K562 (cell line): ENCODE measurements around the gene ZNHIT6. TPM values are rescaled to one million over a fixed set of nuclear protein-coding genes. Genes with fewer than 3 reads are reported as not detected.

Experiments
- ATAC-seq: fragments of 200-7000 bp; cut with Tn5 transposase; 3 replicates; pipeline ENCODE4 v1.9.1; 2020; ENCODE audit warnings: moderate library complexity
- BruUV-seq: library from RNA; stranded (reverse); fragments of 400-500 nt; replicated peaks from 2 replicates; lab custom pipeline; 2021; lab: Mats Ljungman, UMichigan
- CTCF ChIA-PET: fragments of 300-600 bp; formaldehyde crosslinking; extraction: SDS; loops from one replicate; lab custom pipeline; 2021; ENCODE audit warnings: low intra/inter-chr PET ratio; lab: Yijun Ruan, JAX
- POLR2A ChIA-PET: fragments of 300-600, 350-650 bp; sonication (Branson Sonifier 250); formaldehyde crosslinking; extraction: SDS; loops from one replicate; lab custom pipeline; 2021; ENCODE audit warnings: antibody characterized with exemption, inconsistent platforms; lab: Yijun Ruan, JAX
- DNase-seq, 4 experiments: peaks; one replicate each; pipeline versions ENCODE4 v3.0.0 to v3.0.0-alpha.2; 2011 to 2018; ENCODE audit warnings: low spot score in 3 of 4, mixed read lengths in 3 of 4; ENCODE audit errors: extremely low read depth in 1 of 4
- FAIRE-seq: peaks from 2 replicates; lab custom pipeline; 2011; peaks lifted over from hg19 to GRCh38; lab: Jason Lieb, UNC
- H2AFZ ChIP-seq: 2 replicates; pipeline ENCODE4 v1.6.0; 2011; ENCODE audit warnings: low read depth, low read length, control low read depth, inconsistent platforms
- H3K27ac ChIP-seq: fragments of 200-600 bp; 3 replicates; pipeline ENCODE4 v1.8.0; 2011; ENCODE audit warnings: low read depth, mild to moderate bottlenecking, control low read depth, inconsistent platforms, low read length, moderate library complexity, mixed read lengths; ENCODE audit errors: extremely low read depth
- H3K27me3 ChIP-seq, 2 experiments: fragments of 300-600 bp in 1 of 2; 2 replicates in 1 of 2; 3 replicates in 1 of 2; pipeline versions ENCODE4 v1.6.0 to v1.8.0; 2011; ENCODE audit warnings: inconsistent platforms in 2 of 2, low read length in 2 of 2, mild to moderate bottlenecking in 1 of 2, mixed read lengths in 1 of 2, moderate library complexity in 1 of 2; ENCODE audit not compliant: control insufficient read depth in 2 of 2, insufficient read depth in 2 of 2
- H3K36me3 ChIP-seq: fragments of 300-600 bp; 3 replicates; pipeline ENCODE4 v1.8.0; 2011; ENCODE audit warnings: mild to moderate bottlenecking, low read length, inconsistent platforms; ENCODE audit not compliant: control insufficient read depth, insufficient read depth
- H3K4me1 ChIP-seq, 2 experiments: fragments of 200-600 bp in 1 of 2; replicated peaks in 1 of 2; 2 replicates in 1 of 2; 3 replicates in 1 of 2; pipeline versions ENCODE4 v1.5.1 to v1.8.0; 2011; ENCODE audit warnings: inconsistent platforms in 2 of 2, low read length in 2 of 2, mild to moderate bottlenecking in 1 of 2, mixed read lengths in 1 of 2, moderate library complexity in 1 of 2; ENCODE audit not compliant: control insufficient read depth in 2 of 2, insufficient read depth in 2 of 2
- H3K4me2 ChIP-seq: 2 replicates; pipeline ENCODE4 v1.6.1; 2011; ENCODE audit warnings: low read length, control low read depth, inconsistent platforms, mixed read lengths; ENCODE audit not compliant: insufficient read depth
- H3K4me3 ChIP-seq: fragments of 200-600 bp; sonication (generic), shearing (Covaris generic); 2 replicates; pipeline ENCODE4 v1.5.1; 2016; ENCODE audit warnings: control low read depth, inconsistent platforms
- H3K79me2 ChIP-seq: fragments of 200-600 bp; 3 replicates; pipeline ENCODE4 v1.8.0; 2011; ENCODE audit warnings: low read length, inconsistent platforms; ENCODE audit not compliant: control insufficient read depth, insufficient read depth
- H3K9ac ChIP-seq, 2 experiments: 2 replicates each; pipeline versions ENCODE4 v1.6.0 to v1.6.1; 2011; ENCODE audit warnings: low read depth in 2 of 2, low read length in 2 of 2, control low read depth in 1 of 2, inconsistent platforms in 1 of 2, mild to moderate bottlenecking in 1 of 2, mixed read lengths in 1 of 2; ENCODE audit not compliant: insufficient read depth in 1 of 2
- H3K9me1 ChIP-seq: one replicate; pipeline ENCODE4 v1.6.0; 2011; ENCODE audit warnings: inconsistent platforms, mild to moderate bottlenecking, low read length, moderate library complexity; ENCODE audit not compliant: control insufficient read depth, insufficient read depth
- H3K9me3 ChIP-seq: replicated peaks from 2 replicates; pipeline ENCODE4 v1.5.1; 2011; ENCODE audit warnings: low read depth, low read length, inconsistent platforms; ENCODE audit not compliant: control insufficient read depth, insufficient read depth
- H4K20me1 ChIP-seq: replicated peaks from 2 replicates; pipeline ENCODE4 v1.6.1; 2011; ENCODE audit warnings: low read length, inconsistent platforms, mixed read lengths; ENCODE audit not compliant: control insufficient read depth, insufficient read depth
- BCLAF1 ChIP-seq, 2 experiments: fragments of 450-650 bp in 1 of 2; IDR thresholded peaks; 2 replicates each; pipeline ENCODE4 v1.6.1; 2011 to 2017; ENCODE audit warnings: low read depth in 2 of 2, antibody characterized with exemption in 1 of 2, borderline replicate concordance in 1 of 2, low read length in 1 of 2, mild to moderate bottlenecking in 1 of 2, mixed read lengths in 1 of 2; ENCODE audit not compliant: control insufficient read depth in 1 of 2
- GABPA ChIP-seq: fragments of 200-800 bp; sonication (Bioruptor generic); conservative IDR thresholded peaks from 2 replicates; pipeline ENCODE4 v1.6.1; 2016; ENCODE audit warnings: low read depth, missing genetic modification characterization, missing compliant biosample characterization
- SRSF1 ChIP-seq: fragments of 200-400 bp; formaldehyde crosslinking; IDR thresholded peaks from 2 replicates; pipeline ENCODE4 v1.6.1; 2017; ENCODE audit warnings: mild to moderate bottlenecking, low read depth, low read length, moderate library complexity
- ZFPM2 ChIP-seq: fragments of 250-450 bp; sonication (Bioruptor Pico); IDR thresholded peaks from 2 replicates; pipeline ENCODE4 v1.5.1; 2022; ENCODE audit warnings: mild to moderate bottlenecking
- WGBS: fragments of 100-300 bp; shearing (Covaris generic); methylation state at CpG from one replicate; pipeline ENCODE4 v1.1.6; 2016; ENCODE audit warnings: low coverage, mixed read lengths; ENCODE audit not compliant: insufficient coverage; ENCODE audit errors: missing lambda C conversion rate; 5-methylcytosine and 5-hydroxymethylcytosine counted together
- in situ Hi-C: fragments of 300-500 bp; cut with MboI; formaldehyde crosslinking; loops from 4 replicates; pipeline ENCODE4 v1.15.0; 2018; ENCODE audit warnings: inconsistent platforms, mixed read lengths
- intact Hi-C: fragments of 100-400 bp; cut with micrococcal nuclease; formaldehyde crosslinking; loops from 2 replicates; pipeline ENCODE4 v1.14.2; 2022
- polyA plus RNA-seq, 8 experiments: library from polyadenylated mRNA; depleted of rRNA in 4 of 8; stranded (reverse) in 5 of 8; unstranded in 3 of 8; fragments of >200 nt; fragmentation: Nextera tagmentation in 2 of 8; fragmentation: Illumina TruSeq in 1 of 8; extraction: Ambion mirVana in 2 of 8; extraction: Trizol in 1 of 8; gene quantifications; 2 replicates each; pipeline versions ENCODE4 v1.2.1 to v1.2.3, GENCODE V29; 2011 to 2014; ENCODE audit warnings: inconsistent platforms in 1 of 8, missing spikeins in 1 of 8
- total RNA-seq, 7 experiments: library from RNA; depleted of rRNA in 6 of 7; stranded (reverse); fragments of >200 nt in 6 of 7; fragmentation: Illumina TruSeq in 2 of 7; extraction: Trizol in 2 of 7; gene quantifications; 2 replicates each; pipeline versions ENCODE4 v1.2.1 to v1.2.3, GENCODE V29; 2011 to 2021; ENCODE audit warnings: low replicate concordance in 1 of 7

ZNHIT6 gene
- total and polyA plus RNA-seq, 9 of the 15 experiments (the other 6 are each of a cell fraction or from before 2014, with no cell fraction given), result 15.4 to 37.6 (median 21.7) TPM

GRCh38 chr1:85603086-85603880 is 105.0 kb downstream of the ZNHIT6 start:
- ChIA-PET CTCF (no interaction called here), POLR2A (interaction anchor here (0.5 to 1.0 kb wide), 2 partner anchors 22 to 1815 kb away, joined by 3 read pairs; no protein-coding TSS in a partner anchor)
- Histone ChIP-seq H3K9me3 (no peaks in the 10 kb centered on the region), H3K9me1 (peaks cover 2% of the 10 kb centered on the region), H3K4me3 (no peak overlapping the region), H3K27ac (no peak overlapping the region), H3K36me3 (no peaks in the 10 kb centered on the region), H4K20me1 (no peaks in the 10 kb centered on the region), H3K9ac (no peak overlapping the region), H3K79me2 (no peaks in the 10 kb centered on the region), H3K27me3 (peaks cover 0 to 11% of the 10 kb centered on the region in 2 experiments; a peak in 2 of 5 replicates), H2AFZ (no peak overlapping the region), H3K4me1 (no peaks in the 10 kb centered on the region), H3K4me2 (no peak overlapping the region)
- FAIRE-seq (no peak), DNase-seq (no peak), ATAC-seq (no peak)
- no peak for TF ChIP-seq GABPA (tag)
- TF ChIP-seq BCLAF1 (IDR thresholded peaks at IDR 0.05; ENCODE audit: borderline replicate concordance in 1 of 2, control insufficient read depth in 1 of 2, low read depth in 2 of 2, low read length in 1 of 2), result no peak
- no peak for TF ChIP-seq ZFPM2 (CRISPR knock-in tag)
- no peak for TF ChIP-seq SRSF1
- BruUV-seq, result no TSS peak
- intact Hi-C loops, result no loop called here
- 3% methylated on average over 7 of the region's 7 CpGs for WGBS
- in situ Hi-C loops, result no loop called here
